Astrocyte of the cerebellum (primary cell): Measurements from ENCODE around the gene ZMAT5.
"Not testable (repeated sequence)": the region's sequence is repeated elsewhere in the genome, so short reads cannot be mapped to it uniquely, and the experiment has no call there.

Source experiments
- DNase-seq: peaks from one replicate; pipeline ENCODE4 v3.0.0-alpha.2; 2011; ENCODE audit warnings: low read depth
- H3K4me3 ChIP-seq: 2 replicates; pipeline ENCODE4 v1.5.1; 2011; ENCODE audit warnings: mild to moderate bottlenecking, low read depth, low read length, moderate library complexity
- in situ Hi-C: cut with HindIII; loops from 2 replicates; pipeline ENCODE4 v1.10.0; 2017; ENCODE audit warnings: low sequenced_read_pairs
- TF ChIP-seq, protein P1 (sequence below): IDR thresholded peaks from 2 replicates; pipeline ENCODE4 v1.5.1; 2012; ENCODE audit warnings: low read length, low read depth, moderate library complexity, mild to moderate bottlenecking; ENCODE audit errors: missing control alignments

Gene ZMAT5

DNA sequence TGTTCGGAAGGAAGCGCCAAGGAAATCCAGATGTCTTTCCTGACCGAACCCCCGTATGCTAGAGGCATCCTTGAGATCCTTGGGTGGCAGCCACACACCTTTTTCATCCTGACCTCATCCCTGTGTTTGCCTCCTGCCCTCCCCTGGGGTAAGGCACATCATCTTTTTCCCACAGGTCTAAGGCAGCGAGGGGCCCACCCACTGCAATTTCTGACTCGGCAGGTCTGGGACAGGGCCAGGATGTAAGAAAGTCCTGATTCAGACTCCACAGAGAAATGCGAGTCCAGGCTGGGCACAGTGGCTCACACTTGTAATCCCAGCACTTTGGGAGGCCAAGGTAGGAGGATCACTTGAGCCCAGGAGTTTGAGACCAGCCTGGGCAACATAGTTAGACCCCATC is 10.5 kb downstream of the ZMAT5 start:
- in situ Hi-C loops, result no loop called here
- TF ChIP-seq, protein P1, sequence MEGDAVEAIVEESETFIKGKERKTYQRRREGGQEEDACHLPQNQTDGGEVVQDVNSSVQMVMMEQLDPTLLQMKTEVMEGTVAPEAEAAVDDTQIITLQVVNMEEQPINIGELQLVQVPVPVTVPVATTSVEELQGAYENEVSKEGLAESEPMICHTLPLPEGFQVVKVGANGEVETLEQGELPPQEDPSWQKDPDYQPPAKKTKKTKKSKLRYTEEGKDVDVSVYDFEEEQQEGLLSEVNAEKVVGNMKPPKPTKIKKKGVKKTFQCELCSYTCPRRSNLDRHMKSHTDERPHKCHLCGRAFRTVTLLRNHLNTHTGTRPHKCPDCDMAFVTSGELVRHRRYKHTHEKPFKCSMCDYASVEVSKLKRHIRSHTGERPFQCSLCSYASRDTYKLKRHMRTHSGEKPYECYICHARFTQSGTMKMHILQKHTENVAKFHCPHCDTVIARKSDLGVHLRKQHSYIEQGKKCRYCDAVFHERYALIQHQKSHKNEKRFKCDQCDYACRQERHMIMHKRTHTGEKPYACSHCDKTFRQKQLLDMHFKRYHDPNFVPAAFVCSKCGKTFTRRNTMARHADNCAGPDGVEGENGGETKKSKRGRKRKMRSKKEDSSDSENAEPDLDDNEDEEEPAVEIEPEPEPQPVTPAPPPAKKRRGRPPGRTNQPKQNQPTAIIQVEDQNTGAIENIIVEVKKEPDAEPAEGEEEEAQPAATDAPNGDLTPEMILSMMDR, result no peak
- no peak for DNase-seq

DNA sequence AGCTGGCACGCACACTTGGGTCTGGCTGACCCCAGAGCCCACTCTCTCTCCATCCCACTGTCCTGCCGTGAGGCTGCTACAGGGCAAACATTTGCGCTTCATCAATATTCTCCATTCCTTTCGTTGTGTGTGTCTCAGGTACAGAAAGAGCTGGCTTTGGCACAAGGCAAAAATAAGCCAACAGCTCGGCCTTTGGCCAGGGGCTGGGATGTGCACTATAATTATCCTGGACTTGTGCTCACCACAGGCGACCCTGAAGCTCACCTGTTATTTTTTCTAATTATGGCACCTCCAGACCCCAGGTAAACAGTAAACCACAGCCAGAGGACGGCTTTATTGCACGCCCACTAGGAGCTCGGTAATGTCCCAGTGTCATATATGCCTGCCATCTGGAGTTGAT is 10.9 kb downstream of the ZMAT5 start:
- no peak for DNase-seq
- TF ChIP-seq, protein P1, result no peak
- in situ Hi-C loops, result no loop called here
- no peak overlapping the region for H3K4me3 ChIP-seq

More for the DNA sequence above, 10.5 kb downstream of the ZMAT5 start:
- no peak overlapping the region for H3K4me3 ChIP-seq

DNA sequence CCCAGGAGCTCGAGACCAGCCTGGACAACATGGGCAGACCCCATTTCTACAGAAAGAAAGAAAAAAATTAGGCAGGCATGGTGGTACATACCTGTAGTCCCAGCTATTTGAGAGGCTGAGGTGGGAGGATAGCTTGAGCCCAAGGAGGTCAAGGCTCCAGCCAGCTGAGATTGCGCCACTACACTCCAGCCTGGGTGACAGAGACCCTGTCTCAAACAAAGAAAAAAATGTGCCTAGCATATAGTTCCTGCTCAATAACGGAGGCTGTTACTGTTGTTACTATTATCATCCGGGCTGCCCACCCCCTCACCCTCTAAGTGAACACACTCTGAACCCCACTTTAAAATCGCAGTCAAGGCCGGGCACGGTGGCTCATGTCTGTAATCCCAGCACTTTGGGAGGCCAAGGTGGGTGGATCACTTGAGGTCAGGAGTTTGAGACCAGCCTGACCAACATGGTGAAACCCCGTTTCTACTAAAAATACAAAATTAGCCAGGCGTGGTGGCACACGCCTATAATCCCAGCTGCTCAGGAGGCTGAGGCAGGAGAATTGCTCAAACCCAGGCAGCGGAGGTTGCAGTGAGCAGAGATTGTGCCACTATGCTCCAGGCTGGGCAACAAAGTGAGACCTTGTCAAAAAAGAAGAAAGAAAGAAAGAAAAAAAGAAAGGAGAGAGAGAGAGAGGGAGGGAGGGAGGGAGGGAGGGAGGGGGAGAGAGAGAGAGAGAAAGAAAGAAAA is 12.0 kb downstream of the ZMAT5 start:
- in situ Hi-C loops, result not testable (repeated sequence)

DNA sequence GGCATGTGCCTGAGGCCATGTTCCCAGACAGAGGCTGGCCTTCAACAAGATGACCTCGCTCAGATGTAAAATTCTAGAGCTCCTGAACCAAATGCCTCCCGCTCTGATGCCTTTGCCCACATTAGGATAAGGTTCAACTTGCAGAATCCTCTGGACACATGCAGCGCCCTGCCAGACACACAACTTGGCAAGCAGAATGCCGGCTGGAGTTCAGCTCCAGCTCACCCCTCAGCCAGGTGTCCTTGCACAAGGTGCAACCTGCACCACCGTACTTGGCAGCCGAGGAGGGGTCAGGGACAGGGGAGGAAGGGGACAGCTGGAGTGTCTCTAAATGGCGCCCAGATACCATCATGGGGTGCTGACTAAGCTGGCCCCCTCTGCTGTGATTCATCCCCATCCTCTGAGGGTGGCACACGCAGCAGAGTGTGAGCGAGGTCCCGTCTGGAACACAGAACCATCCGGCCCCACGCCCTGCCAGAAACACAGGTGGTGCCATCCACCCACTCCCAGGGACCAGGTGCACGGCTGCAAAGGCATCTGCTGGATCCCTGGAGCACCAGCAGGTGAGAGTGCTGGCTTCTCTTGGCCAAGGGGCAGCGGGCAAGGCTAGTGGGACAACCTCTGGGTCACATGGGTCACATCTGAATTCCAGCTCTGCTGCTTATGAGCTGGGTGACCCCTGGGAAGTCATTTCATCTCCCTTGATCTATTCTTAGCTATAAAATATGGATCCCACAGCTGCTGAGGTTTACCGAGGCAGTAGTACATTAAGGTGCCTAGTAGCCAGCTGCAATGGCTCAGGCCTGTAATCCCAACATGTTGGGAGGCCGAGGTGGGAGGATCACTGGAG is 12.8 kb downstream of the ZMAT5 start:
- in situ Hi-C loops, result no loop called here
- H3K4me3 ChIP-seq, result no peak overlapping the region
- TF ChIP-seq, protein P1, result no peak
- no peak for DNase-seq

More for the DNA sequence above, 12.0 kb downstream of the ZMAT5 start:
- H3K4me3 ChIP-seq, DNase-seq: not testable (repeated sequence)

DNA sequence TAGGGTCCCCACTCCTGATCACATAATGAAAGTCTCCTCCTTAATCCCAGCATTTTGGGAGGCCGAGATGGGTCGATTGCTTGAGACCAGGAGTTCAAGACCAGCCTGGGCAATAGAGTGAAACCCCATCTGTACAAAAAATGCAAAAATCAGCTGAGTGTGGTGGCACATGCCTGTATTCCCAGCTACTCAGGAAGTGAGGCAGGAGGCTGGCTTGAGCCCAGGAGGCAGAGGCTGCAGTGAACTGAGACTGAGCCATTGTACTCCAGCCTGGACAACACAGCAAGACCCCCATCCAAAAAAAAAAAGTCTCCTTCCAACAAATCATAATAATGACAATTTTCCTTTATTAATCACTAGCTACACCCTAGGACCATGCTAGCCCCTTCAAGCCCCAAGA is 15.1 kb downstream of the ZMAT5 start:
- in situ Hi-C loops, result no loop called here
- H3K4me3 ChIP-seq, result no peak overlapping the region
- TF ChIP-seq, protein P1, result no peak
- DNase-seq, result no peak

DNA sequence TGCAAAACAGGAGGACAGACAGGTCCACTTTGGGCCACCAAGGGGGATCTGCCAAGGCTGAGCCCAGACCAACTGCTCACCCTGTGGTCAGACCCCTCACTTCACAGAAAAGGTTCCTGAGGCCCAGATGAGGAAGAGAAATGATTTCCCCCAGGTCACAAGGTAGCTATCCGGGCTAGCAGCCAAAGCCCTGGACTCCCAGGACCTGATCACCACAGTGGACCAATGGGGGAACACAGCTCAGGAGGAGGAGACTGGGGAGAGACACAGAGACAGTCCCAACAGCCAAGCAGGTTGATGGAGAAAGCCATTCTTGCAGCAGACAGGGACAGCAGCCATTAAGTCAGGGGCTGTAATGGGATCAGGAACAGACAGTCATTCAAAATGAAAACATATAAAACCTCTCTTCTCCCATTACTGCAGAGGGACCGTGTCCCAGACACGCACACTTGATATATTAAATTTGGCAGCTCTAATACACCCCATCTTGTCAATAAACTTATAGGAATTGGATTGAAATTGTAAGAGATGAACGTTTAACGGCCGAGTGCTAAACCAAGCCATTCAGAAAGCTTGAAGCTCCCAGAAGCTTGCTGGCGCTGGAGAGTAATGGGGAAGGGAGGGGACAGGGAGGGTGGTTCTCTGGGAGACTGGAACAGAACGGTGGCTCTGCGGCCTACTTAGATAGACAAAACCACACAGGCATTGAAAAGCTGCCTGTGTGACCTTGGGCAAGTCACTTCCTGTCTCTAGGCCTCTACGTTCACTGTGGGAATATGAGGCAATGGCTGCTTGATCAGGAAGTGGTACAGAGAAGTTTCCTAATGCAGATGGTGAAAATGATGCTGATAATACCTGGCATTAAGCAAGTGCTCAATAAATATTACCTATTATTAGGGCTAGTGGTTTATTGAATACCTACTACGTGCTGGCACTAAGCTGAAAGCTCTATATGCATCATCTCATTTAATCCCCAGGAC is 16.0 kb downstream of the ZMAT5 start:
- DNase-seq, result no peak
- in situ Hi-C loops, result no loop called here
- TF ChIP-seq, protein P1, result no peak
- no peak overlapping the region for H3K4me3 ChIP-seq
